H1 (cell line): ENCODE data around the gene NTMT1. TPM values are rescaled to one million over a fixed set of nuclear protein-coding genes. Genes with fewer than 3 reads are reported as not detected.

Source experiments
- CTCF ChIA-PET: fragments of 300-600 bp; sonication (Branson Sonifier 250); formaldehyde crosslinking; loops from one replicate; lab custom pipeline; 2021; ENCODE audit not compliant: partially characterized antibody; lab: Charles Lee
- POLR2A ChIA-PET: fragments of 300-600 bp; sonication (Branson Sonifier 250); formaldehyde crosslinking; loops from one replicate; lab custom pipeline; 2021; ENCODE audit warnings: inconsistent platforms; ENCODE audit not compliant: partially characterized antibody; lab: Charles Lee
- DNase-seq, 2 experiments: peaks; one replicate each; pipeline versions ENCODE4 v3.0.0 to v3.0.0-alpha.2; 2010 to 2022; ENCODE audit warnings: low spot score in 2 of 2, low read depth in 1 of 2, mixed read lengths in 1 of 2
- FAIRE-seq: peaks from 2 replicates; lab custom pipeline; 2011; peaks lifted over from hg19 to GRCh38; lab: Jason Lieb, UNC
- H2AFZ ChIP-seq: 2 replicates; pipeline ENCODE4 v1.8.1; 2012; ENCODE audit warnings: low read length, inconsistent platforms
- H2AK5ac ChIP-seq: 2 replicates; pipeline ENCODE4 v1.6.1; 2013; ENCODE audit warnings: low read depth, low read length
- H2BK120ac ChIP-seq: replicated peaks from 2 replicates; pipeline ENCODE3; 2013; ENCODE audit warnings: low read depth, low read length, inconsistent platforms
- H2BK12ac ChIP-seq: 2 replicates; pipeline ENCODE4 v1.6.1; 2013; ENCODE audit warnings: low read depth, low read length
- H2BK15ac ChIP-seq: 2 replicates; pipeline ENCODE4 v1.6.1; 2013; ENCODE audit warnings: low read length
- H2BK20ac ChIP-seq: 2 replicates; pipeline ENCODE4 v1.6.1; 2013; ENCODE audit warnings: low read length
- H2BK5ac ChIP-seq: 2 replicates; pipeline ENCODE4 v1.6.1; 2013; ENCODE audit warnings: low read depth, low read length
- H3K14ac ChIP-seq: 2 replicates; pipeline ENCODE4 v1.6.1; 2013; ENCODE audit warnings: inconsistent platforms; ENCODE audit not compliant: insufficient read length
- H3K18ac ChIP-seq: 2 replicates; pipeline ENCODE4 v1.6.1; 2013; ENCODE audit warnings: low read length; ENCODE audit errors: extremely low read depth
- H3K23ac ChIP-seq: 2 replicates; pipeline ENCODE4 v1.6.1; 2013; ENCODE audit warnings: inconsistent platforms; ENCODE audit not compliant: insufficient read length
- H3K23me2 ChIP-seq: 2 replicates; pipeline ENCODE4 v1.6.1; 2013; ENCODE audit warnings: low read depth, low read length
- H3K27ac ChIP-seq: 2 replicates; pipeline ENCODE4 v1.6.1; 2011; ENCODE audit warnings: low read depth, low read length, inconsistent platforms
- H3K27me3 ChIP-seq, 4 experiments: replicated peaks in 1 of 4; 1 replicate in 1 of 4; 2 replicates in 3 of 4; pipeline versions ENCODE4 v1.6.1 to v1.8.1; 2011 to 2013; ENCODE audit warnings: low read length in 3 of 4, mild to moderate bottlenecking in 3 of 4, inconsistent platforms in 2 of 4, mixed read lengths in 2 of 4, moderate library complexity in 1 of 4; ENCODE audit not compliant: control insufficient read depth in 3 of 4, insufficient read depth in 3 of 4; ENCODE audit errors: extremely low read depth in 1 of 4
- H3K36me3 ChIP-seq, 4 experiments: 2 replicates each; pipeline versions ENCODE4 v1.6.1 to v1.8.1; 2011 to 2013; ENCODE audit warnings: mild to moderate bottlenecking in 4 of 4, low read length in 3 of 4, moderate library complexity in 2 of 4, control low read depth in 1 of 4, inconsistent platforms in 1 of 4; ENCODE audit not compliant: insufficient read depth in 4 of 4, control insufficient read depth in 2 of 4
- H3K4ac ChIP-seq: replicated peaks from 2 replicates; pipeline ENCODE3; 2013; ENCODE audit warnings: low read length, low read depth, mixed read lengths, inconsistent platforms; ENCODE audit not compliant: insufficient read length
- H3K4me1 ChIP-seq, 4 experiments: replicated peaks in 1 of 4; 1 replicate in 1 of 4; 2 replicates in 3 of 4; pipeline versions ENCODE4 v1.6.1 to v1.8.1; 2011 to 2013; ENCODE audit warnings: low read length in 3 of 4, inconsistent platforms in 2 of 4, mixed read lengths in 1 of 4; ENCODE audit not compliant: insufficient read depth in 4 of 4, control insufficient read depth in 3 of 4
- H3K4me2 ChIP-seq, 2 experiments: 2 replicates each; pipeline versions ENCODE4 v1.6.1 to v1.8.1; 2011 to 2013; ENCODE audit warnings: low read depth in 2 of 2, low read length in 2 of 2, control low read depth in 1 of 2, inconsistent platforms in 1 of 2, mild to moderate bottlenecking in 1 of 2; ENCODE audit not compliant: insufficient read depth in 1 of 2
- H3K4me3 ChIP-seq, 4 experiments: fragments of 200-600, 300-600 bp in 1 of 4; sonication (generic), shearing (Covaris generic), sonication (Bioruptor Twin) in 1 of 4; 2 replicates each; pipeline versions ENCODE4 v1.5.1 to v1.8.1; 2011 to 2016; ENCODE audit warnings: low read length in 4 of 4, low read depth in 3 of 4, control low read depth in 2 of 4, inconsistent platforms in 2 of 4, mild to moderate bottlenecking in 2 of 4, mixed read lengths in 1 of 4, moderate library complexity in 1 of 4; ENCODE audit not compliant: insufficient read depth in 2 of 4; ENCODE audit errors: extremely low read depth in 1 of 4
- H3K56ac ChIP-seq: replicated peaks from 2 replicates; pipeline ENCODE3; 2013; ENCODE audit warnings: low read depth, mild to moderate bottlenecking, mixed read lengths, low read length, inconsistent platforms; ENCODE audit not compliant: insufficient read length
- H3K79me1 ChIP-seq: 2 replicates; pipeline ENCODE4 v1.6.1; 2013; ENCODE audit warnings: low read depth, low read length, control low read depth
- H3K79me2 ChIP-seq, 2 experiments: 2 replicates each; pipeline versions ENCODE4 v1.6.1 to v1.8.1; 2012 to 2013; ENCODE audit warnings: low read length in 2 of 2, mild to moderate bottlenecking in 2 of 2, inconsistent platforms in 1 of 2; ENCODE audit not compliant: insufficient read depth in 2 of 2, control insufficient read depth in 1 of 2
- H3K9ac ChIP-seq, 4 experiments: replicated peaks in 1 of 4; 1 replicate in 1 of 4; 2 replicates in 3 of 4; pipeline versions ENCODE4 v1.6.1 to v1.8.1; 2011 to 2013; ENCODE audit warnings: low read depth in 3 of 4, low read length in 3 of 4, control low read depth in 2 of 4, mild to moderate bottlenecking in 2 of 4, moderate library complexity in 2 of 4, inconsistent platforms in 1 of 4; ENCODE audit errors: extremely low read depth in 1 of 4
- H3K9me3 ChIP-seq, 2 experiments: 2 replicates each; pipeline versions ENCODE4 v1.6.1 to v1.8.1; 2012 to 2013; ENCODE audit warnings: mild to moderate bottlenecking in 2 of 2, moderate library complexity in 2 of 2, control low read depth in 1 of 2, inconsistent platforms in 1 of 2, low read depth in 1 of 2, low read length in 1 of 2, mixed read lengths in 1 of 2; ENCODE audit not compliant: insufficient read depth in 2 of 2
- H4K20me1 ChIP-seq, 2 experiments: replicated peaks in 1 of 2; 2 replicates each; pipeline versions ENCODE3 to v1.8.1; 2011 to 2013; ENCODE audit warnings: inconsistent platforms in 2 of 2, low read length in 2 of 2, mild to moderate bottlenecking in 1 of 2; ENCODE audit not compliant: insufficient read depth in 2 of 2, control insufficient read depth in 1 of 2
- H4K5ac ChIP-seq: 2 replicates; pipeline ENCODE4 v1.6.1; 2013; ENCODE audit warnings: low read length, low read depth, mixed read lengths, inconsistent platforms; ENCODE audit not compliant: insufficient read length
- H4K8ac ChIP-seq: 2 replicates; pipeline ENCODE4 v1.8.0; 2013; ENCODE audit warnings: mild to moderate bottlenecking, moderate library complexity, low read length, inconsistent platforms; ENCODE audit not compliant: insufficient read depth; ENCODE audit errors: extremely low read depth
- H4K91ac ChIP-seq: replicated peaks from 2 replicates; pipeline ENCODE3; 2013; ENCODE audit warnings: low read length, mixed read lengths, inconsistent platforms; ENCODE audit not compliant: insufficient read length
- ATF3 ChIP-seq: IDR thresholded peaks from 2 replicates; pipeline ENCODE4 v1.6.1; 2011; ENCODE audit warnings: low read depth, mild to moderate bottlenecking, low read length; ENCODE audit not compliant: insufficient read depth
- BRCA1 ChIP-seq: IDR thresholded peaks from 2 replicates; pipeline ENCODE4 v1.6.1; 2012; ENCODE audit warnings: low read depth, low read length, improper control_type of control experiment
- CTBP2 ChIP-seq: IDR thresholded peaks from 2 replicates; pipeline ENCODE4 v1.7.0; 2011; ENCODE audit warnings: borderline replicate concordance, mild to moderate bottlenecking, moderate library complexity, mixed read lengths, low read length; ENCODE audit not compliant: insufficient read depth, insufficient read length
- EZH2 ChIP-seq: fragments of 200-600 bp; sonication (generic); IDR thresholded peaks from 2 replicates; pipeline ENCODE4 v1.7.1; 2012; ENCODE audit warnings: low read depth, mild to moderate bottlenecking, moderate library complexity, low read length, inconsistent platforms; ENCODE audit not compliant: severe bottlenecking
- KDM4A ChIP-seq: IDR thresholded peaks from one replicate; pipeline ENCODE4 v1.7.1; 2012; ENCODE audit warnings: low read depth, mild to moderate bottlenecking, moderate library complexity, low read length, inconsistent platforms; ENCODE audit not compliant: severe bottlenecking
- NANOG ChIP-seq: IDR thresholded peaks from 2 replicates; pipeline ENCODE4 v1.6.1; 2011; ENCODE audit warnings: low read length, low read depth, mild to moderate bottlenecking, inconsistent platforms; ENCODE audit not compliant: insufficient read depth, poor library complexity, severe bottlenecking
- NRF1 ChIP-seq: IDR thresholded peaks from 2 replicates; pipeline ENCODE4 v1.6.1; 2011; ENCODE audit warnings: mild to moderate bottlenecking, low read depth, low read length, improper control_type of control experiment
- RAD21 ChIP-seq, 2 experiments: IDR thresholded peaks in 1 of 2; conservative IDR thresholded peaks in 1 of 2; 2 replicates each; pipeline ENCODE4 v1.6.1; 2011; ENCODE audit warnings: low read depth in 2 of 2, low read length in 2 of 2, improper control_type of control experiment in 1 of 2, inconsistent platforms in 1 of 2, mild to moderate bottlenecking in 1 of 2, moderate library complexity in 1 of 2
- SIRT6 ChIP-seq: IDR thresholded peaks from one replicate; pipeline ENCODE4 v1.7.1; 2012; ENCODE audit warnings: low read length, inconsistent platforms
- SRF ChIP-seq: IDR thresholded peaks from 2 replicates; pipeline ENCODE4 v1.6.1; 2011; ENCODE audit warnings: mild to moderate bottlenecking, low read depth, low read length, moderate library complexity
- TCF12 ChIP-seq: IDR thresholded peaks from 2 replicates; pipeline ENCODE4 v1.6.1; 2011; ENCODE audit warnings: low read depth, mild to moderate bottlenecking, low read length
- WGBS, 2 experiments: shearing (Covaris generic) in 1 of 2; methylation state at CpG; one replicate each; pipeline versions ENCODE4 v1.1.6 to v1.1.7; 2013 to 2015; ENCODE audit warnings: low lambda C conversion rate in 2 of 2, mixed read lengths in 2 of 2, inconsistent platforms in 1 of 2, low coverage in 1 of 2, missing lambda C conversion rate in 1 of 2; ENCODE audit not compliant: insufficient replicate concordance in 2 of 2, insufficient coverage in 1 of 2, insufficient read length in 1 of 2; ENCODE audit errors: extremely low coverage in 1 of 2, missing lambda C conversion rate in 1 of 2; 5-methylcytosine and 5-hydroxymethylcytosine counted together
- polyA plus RNA-seq, 7 experiments: library from polyadenylated mRNA; depleted of rRNA in 3 of 7; stranded (reverse) in 5 of 7; unstranded in 2 of 7; fragments of >200 nt in 5 of 7; fragments of 200-250 nt in 2 of 7; gene quantifications; 1 replicate in 5 of 7; 2 replicates in 1 of 7; 4 replicates in 1 of 7; pipeline versions ENCODE4 v1.2.1 to v1.2.3, GENCODE V29; 2011 to 2013; ENCODE audit warnings: missing spikeins in 2 of 7, mixed read lengths in 2 of 7
- total RNA-seq: library from RNA; stranded (reverse); fragmentation: NEBNext Ultra II Directional; extraction: Animal tissue kit (Norgen Biotek cat#: 25700); gene quantifications from 2 replicates; pipeline ENCODE4 v1.2.1, GENCODE V29; 2021

The NTMT1 gene
- total and polyA plus RNA-seq, 2 of the 8 experiments (the other 6 are each of a cell fraction or from before 2014, with no cell fraction given) = 66.8 to 70.2 TPM

GRCh38 chr9:129639034-129639630 is 13.2 kb downstream of the NTMT1 start:
- CTCF ChIA-PET = interaction anchor here (0.8 to 6.5 kb wide), 14 partner anchors 9 to 516 kb away, joined by 3 to 56 read pairs (median 5); partner anchors contain the start of genes C9orf50 and NTMT1

More at GRCh38 chr9:129639034-129639630, 13.2 kb downstream of the NTMT1 start:
- TF ChIP-seq SRF (no peak), KDM4A (no peak), CTBP2 (no peak), RAD21 (IDR thresholded peaks at IDR 0.05 in 1 of 2, conservative IDR thresholded peaks at IDR 0.05 in 1 of 2; ENCODE audit: low read depth in 2 of 2, low read length in 2 of 2) (no peak), NRF1 (no peak), ATF3 (no peak), BRCA1 (no peak), SIRT6 (no peak), TCF12 (no peak), NANOG (no peak), EZH2 (no peak)
- Histone ChIP-seq H3K18ac (no peak overlapping the region), H3K27me3 (no peaks in the 10 kb centered on the region), H2AK5ac (no peak overlapping the region), H3K56ac (no peak overlapping the region), H2AFZ (no peak overlapping the region), H4K20me1 (peaks cover 13 to 28% of the 10 kb centered on the region in 2 experiments), H3K9ac (no peak overlapping the region; a peak in 1 of 7 replicates), H4K8ac (no peak overlapping the region), H2BK12ac (no peak overlapping the region), H3K23me2 (peaks cover 8% of the 10 kb centered on the region; the same call in 1 of the 2 replicates), H3K36me3 (peaks cover 10 to 42% (median 24%) of the 10 kb centered on the region in 4 experiments; a peak in 7 of 8 replicates), H3K4me2 (no peak overlapping the region), H3K23ac (no peak overlapping the region), H2BK15ac (no peak overlapping the region), H3K79me2 (peaks cover 0 to 13% of the 10 kb centered on the region in 2 experiments; a peak in 2 of 4 replicates), H2BK20ac (no peak overlapping the region), H2BK5ac (no peak overlapping the region), H3K27ac (no peak overlapping the region), H2BK120ac (no peak overlapping the region), H3K9me3 (no peaks in the 10 kb centered on the region), H3K14ac (no peak overlapping the region), H4K5ac (no peak overlapping the region), H3K4me3 (no peak overlapping the region), H3K4me1 (peaks cover 0 to 10% (median 6%) of the 10 kb centered on the region in 4 experiments; a peak in 4 of 7 replicates), H3K79me1 (peaks cover 4% of the 10 kb centered on the region), H4K91ac (no peak overlapping the region), H3K4ac (no peak overlapping the region)
- POLR2A ChIA-PET = interaction anchor here (0.6 to 8.2 kb wide), 6 partner anchors 12 to 604 kb away, joined by 3 to 95 read pairs (median 4); partner anchors contain the start of genes C9orf50 and NTMT1
- WGBS, 2 experiments = 88% methylated on average over 14 of the region's 17 CpGs; no CpG with 5 or more reads in 1 of the 2 experiments
- DNase-seq (no peak), FAIRE-seq (no peak)
